GM18502 (cell line): Measurements from ENCODE around the gene RAP1GAP.

Experiments used
- ATAC-seq: cut with Tn5 transposase; IDR thresholded peaks from one replicate; pipeline ENCODE4 v1.9.1; 2021; ENCODE audit warnings: mild to moderate bottlenecking; ENCODE audit not compliant: unreplicated experiment, poor library complexity

The RAP1GAP gene

DNA sequence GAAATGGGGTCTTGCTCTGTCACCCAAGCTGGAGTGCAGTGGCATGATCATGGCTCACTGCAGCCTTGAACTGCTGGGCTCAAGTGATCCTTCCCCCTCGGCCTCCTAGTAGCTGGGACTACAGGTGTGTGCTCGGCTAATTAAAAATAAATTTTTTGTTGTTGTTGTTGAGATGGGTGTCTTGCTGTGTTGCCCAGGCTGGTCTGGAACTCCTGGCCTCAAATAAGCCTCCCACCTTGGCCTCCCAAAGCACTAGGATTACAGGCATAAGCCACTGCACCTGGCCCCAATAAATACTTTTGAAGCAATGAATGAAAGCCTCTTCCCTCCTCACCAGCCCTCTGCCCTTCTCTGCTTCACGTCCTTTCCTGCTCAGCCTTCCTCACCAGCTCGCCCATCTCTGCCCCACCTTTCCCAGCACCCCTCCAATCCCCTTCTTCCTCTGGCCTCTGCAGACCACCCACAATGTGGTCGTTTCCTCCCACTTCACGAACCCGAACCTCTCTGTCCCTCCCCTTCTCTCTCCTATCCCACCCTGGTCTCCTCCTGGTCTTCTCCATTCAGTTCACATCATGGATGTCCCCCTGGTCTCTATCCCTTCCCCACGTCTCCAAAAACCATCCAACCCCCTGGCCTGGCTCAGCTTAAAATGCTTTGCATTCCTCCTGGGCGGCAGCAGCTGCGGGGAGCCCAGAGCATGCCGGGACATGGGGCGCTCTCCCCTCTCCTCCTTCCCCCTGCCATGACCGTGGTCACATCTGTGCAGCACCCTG, 38.4 kb downstream of the RAP1GAP start:
- no peak for ATAC-seq

DNA sequence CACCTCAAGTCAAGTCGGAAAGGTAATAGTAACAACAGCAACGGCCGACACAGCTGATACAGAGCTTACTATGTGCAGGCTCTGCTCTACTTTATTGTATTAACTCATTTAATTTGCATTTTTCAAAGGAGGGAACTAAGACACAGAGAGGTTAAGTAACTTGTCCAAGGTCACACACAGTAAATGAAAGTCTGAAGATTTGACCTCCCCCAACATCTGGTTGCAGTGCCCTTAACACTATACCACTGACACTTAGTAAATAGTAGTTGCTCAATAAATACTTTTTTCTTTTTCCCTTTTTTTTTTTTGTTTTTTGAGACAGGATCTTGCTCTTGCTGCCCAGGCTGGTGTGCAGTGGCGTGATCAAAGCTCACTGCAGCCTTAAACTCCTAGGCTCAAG, 39.2 kb downstream of the RAP1GAP start:
- no peak for ATAC-seq

DNA sequence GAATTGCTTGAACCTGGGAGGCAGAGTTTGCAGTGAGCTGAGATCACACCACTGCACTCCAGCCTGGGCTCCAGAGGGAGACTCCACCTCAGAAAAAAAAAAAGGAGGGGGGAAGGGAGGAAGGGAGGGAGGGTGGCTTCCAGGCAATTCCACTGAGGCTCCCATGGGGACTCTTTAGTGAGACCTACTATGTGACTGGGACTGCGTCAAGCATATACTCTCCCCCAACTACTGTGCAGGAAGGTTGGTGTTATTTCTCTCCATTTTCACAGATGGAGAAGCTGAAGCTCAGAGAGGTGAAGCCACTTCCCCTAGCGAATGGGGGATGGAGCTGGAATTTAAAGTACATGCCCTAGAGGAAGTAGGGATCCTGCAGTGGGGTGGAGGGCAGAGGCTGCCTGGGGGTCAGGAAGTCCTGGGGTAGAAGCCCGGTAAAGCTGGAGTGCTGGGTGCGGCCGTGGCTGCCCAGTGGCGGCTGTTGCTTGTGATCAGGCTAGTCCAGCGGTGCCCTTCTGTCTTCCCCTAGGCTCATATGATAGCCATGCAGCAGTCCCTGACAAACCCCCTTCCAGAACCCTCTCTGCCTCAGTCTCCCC, 40.3 kb downstream of the RAP1GAP start:
- ATAC-seq: no peak

DNA sequence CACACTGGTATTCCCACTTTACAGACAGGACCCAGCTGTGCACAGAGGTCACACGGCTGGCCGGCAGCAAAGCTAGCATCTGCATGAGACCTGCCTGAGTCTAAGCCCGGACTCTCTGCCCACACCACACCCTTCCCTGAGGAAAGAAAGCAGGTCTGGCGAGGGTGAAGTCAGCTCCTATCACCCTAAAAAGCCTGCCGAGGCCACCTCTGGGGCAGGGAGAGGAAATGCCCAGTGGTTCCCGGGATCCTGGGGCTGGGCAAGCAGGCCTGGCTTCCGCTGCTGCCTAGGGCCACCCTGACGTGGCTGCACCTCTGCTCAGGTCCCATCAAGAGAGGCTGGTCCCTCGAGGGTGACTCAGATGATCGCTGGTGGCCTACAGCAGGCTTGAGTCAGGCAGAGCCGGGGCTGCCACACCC, 42.2 kb downstream of the RAP1GAP start:
- no peak for ATAC-seq

DNA sequence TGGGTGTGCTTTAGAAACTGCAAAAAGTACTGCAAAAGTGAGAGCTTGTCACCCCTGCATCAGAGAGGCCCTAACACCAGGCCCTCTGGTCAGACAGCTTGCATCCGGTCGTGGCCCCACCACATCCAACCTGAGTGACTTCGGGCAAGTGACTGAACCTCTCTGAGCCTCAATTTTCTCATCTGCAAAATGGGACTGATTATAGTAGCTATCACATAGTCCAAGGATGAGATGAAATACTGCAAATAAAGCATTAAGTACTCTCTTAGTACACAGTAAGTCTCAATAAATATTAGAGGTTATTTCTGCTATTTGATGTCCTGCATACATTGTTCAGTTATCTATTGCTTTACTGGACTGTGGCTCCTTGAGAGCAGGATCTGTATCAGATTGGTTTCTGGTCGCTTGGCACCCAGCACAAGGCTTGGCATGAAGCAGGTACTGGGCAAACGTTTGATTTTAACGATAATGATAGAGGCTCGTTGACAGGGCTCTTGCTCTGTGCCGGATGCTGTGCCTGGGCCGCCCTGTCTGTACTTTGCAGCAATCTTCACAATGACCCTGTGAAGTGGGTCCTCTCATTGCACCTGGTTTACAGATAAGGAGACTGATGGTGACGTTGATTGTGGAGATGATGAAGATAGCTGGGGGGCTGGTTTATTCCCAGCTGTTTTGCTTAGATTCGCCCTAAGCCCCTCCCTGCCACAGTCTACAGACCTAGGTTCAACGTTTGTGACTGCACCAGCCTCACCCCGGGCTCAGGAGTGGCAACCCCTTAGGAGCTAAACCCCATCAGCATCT, 43.6 kb downstream of the RAP1GAP start:
- no peak for ATAC-seq

DNA sequence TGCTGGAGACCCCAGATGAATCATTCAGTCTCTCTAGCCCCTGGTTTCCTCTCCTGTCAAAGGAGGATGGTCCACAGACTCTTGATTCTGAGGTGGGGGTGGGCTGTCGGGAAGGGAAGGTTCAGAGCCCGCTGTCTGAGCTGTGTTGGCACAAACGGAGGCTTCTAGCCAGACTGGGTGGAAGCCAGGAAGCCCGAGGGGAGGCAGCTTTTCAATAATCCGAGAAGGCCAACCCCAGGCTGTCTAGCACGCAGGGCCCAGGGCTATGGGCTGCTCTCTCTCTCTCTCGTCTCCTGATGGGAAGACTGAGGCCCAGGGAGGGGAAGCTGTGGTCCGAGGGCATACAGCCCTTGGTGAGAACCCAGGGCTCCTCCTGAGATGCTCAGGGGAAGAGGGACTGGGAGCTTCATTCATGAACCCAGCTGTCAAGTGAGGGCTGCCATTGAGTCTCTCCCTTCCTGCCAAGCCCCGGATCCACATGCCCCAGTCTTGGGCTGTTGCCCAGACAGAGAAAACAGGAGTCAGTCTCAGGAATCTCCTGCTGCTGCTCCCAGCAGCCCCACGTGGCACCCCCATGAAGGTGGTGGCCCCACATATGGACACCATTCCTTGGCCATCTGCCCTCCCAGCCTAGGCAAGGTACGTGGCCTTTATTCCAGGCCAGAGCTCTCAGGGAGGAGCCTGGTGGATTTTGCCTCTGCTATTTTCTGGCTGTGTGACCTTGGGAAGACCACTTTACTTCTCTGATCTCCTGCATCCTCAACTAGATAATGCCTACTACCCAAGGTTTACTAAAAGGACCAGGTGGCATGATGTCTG, 44.4 kb downstream of the RAP1GAP start:
- no peak for ATAC-seq

DNA sequence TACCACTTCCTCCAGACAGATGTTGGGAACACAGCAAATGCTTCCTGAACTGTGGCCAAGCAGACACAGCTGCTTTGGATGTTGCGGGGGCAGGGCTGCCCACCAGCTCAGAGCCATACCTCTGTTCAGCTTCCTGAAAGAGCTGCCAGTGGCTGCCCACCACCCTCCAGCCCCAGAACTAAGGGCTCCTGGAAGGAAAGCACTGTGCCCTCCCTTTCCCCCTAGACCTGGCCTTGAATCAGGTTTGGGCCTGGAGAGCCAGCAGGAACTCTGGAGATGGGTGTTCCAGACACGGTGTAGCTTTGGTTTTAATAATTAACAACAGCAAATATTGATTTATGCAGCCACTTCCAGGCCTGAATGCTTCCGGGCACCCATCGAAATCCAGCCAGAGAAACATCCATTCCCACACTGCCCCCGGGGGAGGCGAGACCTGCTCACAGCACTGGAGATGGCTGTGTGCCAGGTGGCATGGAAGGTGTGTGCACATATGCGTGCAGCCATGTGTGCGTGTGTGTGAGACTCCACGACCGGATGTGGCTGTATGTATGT, 45.7 kb downstream of the RAP1GAP start:
- ATAC-seq: no peak

DNA sequence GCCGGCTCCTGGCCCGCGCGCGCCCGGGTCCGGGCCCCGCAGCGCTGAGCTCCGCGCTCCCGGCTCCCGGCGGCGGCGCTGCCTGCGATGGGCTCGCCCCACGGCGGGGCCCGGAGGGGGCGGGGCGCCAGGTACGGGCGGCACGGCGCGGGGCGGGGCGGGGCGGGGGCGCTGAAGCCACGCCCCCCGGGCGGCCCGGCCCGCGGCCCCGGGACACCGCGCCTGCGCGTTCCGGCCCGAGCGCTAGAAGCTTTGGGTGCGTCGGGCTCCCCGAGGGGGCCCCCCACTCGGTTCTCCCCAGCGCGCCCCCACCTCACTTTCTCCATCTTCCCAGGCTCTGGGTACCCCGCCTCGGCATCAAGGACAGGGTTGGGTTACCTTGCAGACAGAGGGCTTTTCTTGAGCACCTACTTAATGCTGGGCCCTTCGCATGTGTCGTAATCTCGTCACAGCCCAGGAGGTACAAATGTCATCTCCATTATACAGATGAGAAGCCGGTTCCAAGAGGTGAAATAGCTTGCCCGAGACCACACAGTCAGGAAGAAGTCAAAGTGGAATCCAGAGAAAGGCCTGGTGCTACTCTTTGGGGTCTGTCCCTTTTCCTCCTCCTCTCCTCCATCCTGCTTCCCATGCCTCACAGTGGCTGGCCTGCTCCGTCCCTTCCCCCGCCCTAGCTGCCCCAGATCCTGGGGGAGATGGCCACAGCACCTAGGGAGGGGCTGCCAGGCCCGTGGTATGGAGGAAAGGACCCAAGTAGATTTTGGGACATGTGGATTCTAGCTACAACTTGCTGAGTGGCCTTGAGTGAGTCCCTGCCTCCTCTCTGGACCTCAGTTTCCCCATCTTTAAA, 46.5 kb downstream of the RAP1GAP start:
- no peak for ATAC-seq

DNA sequence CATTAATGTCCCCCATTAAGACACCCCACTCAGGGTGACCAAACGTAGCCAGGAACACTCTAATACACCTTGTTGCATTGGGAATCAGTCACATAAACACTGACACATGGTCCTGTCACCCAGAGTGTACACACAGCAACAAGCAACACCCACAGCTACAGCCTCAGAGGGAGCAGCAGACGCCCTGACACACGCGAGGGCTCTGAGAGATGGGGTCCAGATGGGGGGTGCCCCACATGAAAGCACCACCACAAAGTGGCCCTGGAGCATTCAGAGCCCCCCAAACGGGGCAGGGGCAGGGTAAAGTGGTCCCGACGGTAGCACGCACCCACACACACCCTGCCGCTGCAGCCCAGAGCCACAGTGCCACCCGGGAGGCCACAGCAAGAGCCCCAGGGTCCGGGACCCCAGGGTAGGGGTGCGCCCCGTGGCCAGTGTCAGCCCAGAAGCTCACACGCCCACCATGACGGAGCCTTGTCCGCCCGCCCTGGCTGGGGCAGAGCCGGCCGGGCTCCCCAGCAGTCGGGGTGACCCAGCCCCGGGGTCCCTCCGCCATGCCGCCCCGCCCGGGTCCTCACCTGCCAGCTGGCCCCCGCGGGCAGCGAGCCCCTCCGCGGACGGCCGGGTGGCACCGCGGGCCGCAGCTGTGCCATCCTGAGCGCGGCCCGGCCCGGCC, 47.3 kb downstream of the RAP1GAP start:
- no peak for ATAC-seq

DNA sequence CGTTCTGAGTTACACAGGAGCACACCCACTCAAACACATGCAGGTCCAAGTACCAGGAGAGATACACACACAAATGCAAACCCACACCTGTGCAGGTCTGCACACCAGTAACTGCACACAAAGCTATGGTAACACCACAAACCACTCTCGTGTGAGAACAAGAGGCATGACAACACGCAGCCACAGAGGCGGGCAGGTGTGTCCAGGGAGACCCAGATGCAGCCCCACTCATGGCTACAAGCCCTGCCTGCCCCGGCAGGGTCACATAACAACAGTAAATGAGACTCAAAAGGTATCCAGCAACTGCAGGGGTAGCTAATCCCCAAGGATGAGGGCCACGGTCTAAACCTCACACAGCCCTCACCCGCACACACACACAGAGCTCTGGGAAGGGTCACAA, 48.1 kb downstream of the RAP1GAP start:
- no peak for ATAC-seq

DNA sequence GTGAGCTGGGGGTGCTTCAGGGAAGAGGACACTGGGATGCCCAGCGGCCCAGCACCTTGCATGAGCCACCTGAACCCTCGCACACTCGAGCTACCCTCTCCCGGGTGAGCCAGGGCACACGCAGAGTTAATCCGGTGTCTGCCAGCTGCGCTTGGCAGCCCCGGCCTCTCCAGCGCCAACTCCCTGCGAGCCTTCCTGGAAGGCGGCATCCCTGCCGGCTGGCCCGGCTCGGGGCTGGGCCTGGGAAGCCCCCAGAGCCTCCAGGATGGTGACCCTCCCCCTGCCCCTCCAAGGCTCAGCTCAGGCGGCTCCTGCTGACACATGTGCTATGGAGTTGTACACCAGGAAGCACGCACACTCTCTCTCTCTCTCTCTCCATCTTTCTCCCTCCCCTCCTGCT, 48.7 kb downstream of the RAP1GAP start:
- no peak for ATAC-seq

DNA sequence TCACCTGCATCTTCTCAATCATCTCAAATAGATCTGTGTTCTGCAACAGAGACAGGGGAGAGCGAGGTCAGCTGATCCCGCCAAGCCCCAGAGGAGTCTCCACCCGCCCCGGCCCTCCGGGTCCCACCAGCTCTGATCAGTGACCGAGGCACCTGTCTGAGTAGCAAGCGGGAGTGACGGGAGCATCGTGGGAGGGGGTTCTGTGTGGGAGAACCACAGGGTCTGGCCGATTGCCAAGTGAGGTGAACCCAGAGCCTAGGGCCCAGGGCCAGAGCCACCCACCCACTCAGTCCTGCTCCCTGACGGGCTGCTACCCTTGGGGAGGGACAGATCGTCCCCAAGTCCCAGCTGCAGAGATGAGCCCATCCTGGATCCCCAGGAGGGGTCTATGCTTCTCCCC, 49.1 kb downstream of the RAP1GAP start:
- no peak for ATAC-seq

DNA sequence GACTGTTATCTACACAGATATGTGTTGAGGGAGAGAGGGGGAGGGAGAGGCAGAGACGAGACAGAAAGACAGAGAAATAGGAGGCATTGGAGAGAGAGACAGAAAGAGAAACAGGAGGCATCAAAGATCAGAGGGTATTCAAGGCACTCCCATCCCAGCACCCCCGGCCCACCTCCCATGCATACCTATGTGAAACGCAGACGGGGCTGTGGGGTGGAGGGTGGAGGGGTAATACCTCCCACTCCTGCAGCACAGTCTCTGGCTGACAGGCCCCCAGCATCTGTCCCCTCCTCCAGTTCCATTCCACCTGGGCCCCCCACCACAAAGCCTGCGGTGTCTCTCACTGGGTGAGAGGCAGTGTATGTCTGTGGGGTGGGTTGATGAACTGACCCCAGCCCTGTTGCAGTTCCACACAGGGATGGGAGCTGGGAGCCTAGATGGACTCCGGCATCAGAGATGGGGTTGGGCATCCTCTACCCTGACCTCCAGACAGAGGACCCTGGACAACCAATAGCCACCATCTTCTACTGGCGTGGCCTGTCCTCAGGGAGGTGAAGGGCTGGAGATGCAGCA, 49.7 kb downstream of the RAP1GAP start:
- ATAC-seq: no peak

DNA sequence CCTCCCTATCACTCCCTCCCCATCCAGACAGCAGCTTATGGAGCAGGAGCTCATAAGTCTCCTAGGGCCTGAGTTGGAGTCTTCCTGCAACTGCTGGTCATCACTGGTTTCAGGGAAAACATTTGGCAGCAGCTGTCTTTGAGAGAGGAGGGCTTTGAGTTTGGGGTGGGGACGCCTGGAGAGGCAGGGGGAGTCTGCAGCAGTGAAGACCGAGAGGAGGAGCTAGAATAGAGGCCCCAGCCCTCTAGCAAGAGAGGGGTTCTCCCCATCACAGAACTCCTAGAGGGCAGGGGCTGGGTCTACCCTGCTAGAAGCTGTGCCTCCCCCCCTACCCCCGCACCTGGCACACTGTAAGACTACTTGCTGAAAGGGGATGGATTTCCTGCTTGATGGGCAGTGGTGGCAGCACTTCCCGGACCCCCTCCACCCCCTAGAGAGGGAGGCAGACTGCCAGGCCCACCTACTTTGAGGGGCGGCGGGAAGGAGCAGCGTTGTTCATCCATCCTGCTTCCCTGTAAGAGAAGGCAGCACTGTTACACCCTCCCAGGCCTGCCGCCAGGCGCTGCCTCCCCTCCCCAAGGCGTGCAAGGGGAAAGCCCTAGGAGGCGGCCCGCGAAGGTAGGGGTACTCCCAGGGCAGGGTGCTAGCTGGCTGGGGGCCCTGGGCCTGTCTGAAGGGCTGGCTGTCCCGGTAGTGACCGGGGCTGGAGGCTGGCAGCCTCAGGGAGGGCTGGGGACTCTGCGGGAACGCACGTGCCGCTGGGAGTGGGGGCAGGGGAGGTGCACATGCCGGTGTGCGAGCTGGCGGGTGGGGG, 50.4 kb downstream of the RAP1GAP start:
- ATAC-seq: no peak

DNA sequence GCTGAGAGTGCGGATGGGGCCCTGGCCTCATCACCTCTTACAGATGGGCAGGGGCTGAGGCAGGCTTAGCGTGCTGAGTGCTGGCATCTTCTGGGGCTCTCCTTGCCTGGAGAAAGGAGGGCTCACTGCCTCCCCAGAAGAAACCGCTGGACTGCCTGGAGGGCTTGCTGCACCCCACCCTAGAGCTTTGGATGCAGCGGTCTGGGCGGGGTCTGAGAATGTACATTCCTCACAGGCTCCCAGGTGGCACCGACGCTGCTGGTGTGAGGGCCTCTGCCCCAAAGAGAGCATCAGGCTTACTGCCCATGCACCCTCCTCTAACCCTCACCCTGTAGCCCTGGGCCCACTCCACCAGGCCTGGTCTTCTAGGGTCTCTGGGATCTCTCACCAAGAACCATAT, 51.1 kb downstream of the RAP1GAP start:
- no peak for ATAC-seq

DNA sequence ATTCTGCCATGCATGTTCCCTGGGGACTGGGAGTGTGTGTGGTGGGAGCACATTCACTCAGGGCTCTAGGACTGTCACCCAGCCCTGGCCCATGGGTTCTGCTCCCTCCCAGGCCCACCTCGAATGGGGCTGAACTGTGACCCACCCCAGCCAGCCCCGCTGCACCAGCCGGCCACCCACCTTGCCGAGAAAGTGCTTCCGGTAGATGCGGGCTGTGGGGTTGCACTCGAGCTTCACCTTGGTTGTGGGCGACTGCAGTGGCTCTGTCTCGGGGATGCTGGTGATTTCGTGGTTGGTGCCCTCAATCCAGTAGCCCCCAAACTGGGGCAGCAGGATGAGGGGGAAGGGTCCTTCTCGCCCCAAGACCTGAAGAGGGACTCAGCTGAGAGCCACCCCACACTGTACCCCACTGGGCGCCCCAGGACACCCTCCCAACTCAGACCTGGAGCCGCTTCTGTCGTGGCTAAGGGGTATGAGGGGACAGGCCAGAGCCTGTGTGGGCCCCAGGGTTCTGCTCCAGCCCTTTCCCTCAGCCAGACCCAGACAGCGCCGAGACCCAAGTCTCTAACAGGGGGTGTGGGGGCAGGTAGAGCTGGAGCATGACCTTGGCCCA, 51.9 kb downstream of the RAP1GAP start:
- no peak for ATAC-seq

DNA sequence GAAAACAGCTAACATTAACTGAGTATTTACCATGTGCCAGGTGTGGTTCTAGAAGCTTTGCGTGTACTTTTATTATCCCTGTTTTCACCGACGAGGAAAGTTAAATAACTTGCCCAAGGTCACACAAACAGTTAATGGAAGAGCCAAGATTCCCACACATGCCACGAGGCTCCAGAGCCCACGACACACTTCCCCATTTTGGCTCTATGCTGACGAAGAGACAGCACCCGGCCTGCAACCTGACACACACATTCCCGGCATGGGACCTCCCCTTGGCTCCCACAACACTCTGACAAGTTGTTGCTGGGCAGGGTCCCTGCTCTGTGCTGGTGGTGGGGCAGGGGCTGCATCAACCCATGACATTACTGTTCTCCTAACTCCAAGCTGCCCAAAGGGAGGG, 52.8 kb downstream of the RAP1GAP start:
- ATAC-seq: no peak
